Loucy (cell line): ENCODE results near the gene ACVR1B.

Experiments used
- CTCF ChIP-seq: fragments of 200-600 bp; sonication (generic); conservative IDR thresholded peaks from 2 replicates; pipeline ENCODE4 v1.5.1; 2014; ENCODE audit warnings: mild to moderate bottlenecking, antibody characterized with exemption, low read length
- EZH2phosphoT487 ChIP-seq: fragments of 200-600 bp; IDR thresholded peaks from 2 replicates; pipeline ENCODE4 v1.6.1; 2018; ENCODE audit warnings: antibody characterized with exemption, mild to moderate bottlenecking, moderate library complexity, borderline replicate concordance

GRCh38 chr12:51941011-51941581, 10.4 kb upstream of the ACVR1B start:
- TF ChIP-seq CTCF, result no peak
- TF ChIP-seq EZH2phosphoT487, result no peak
